H9 (cell line): ENCODE measurements around the gene CHRNA4. TPM values are rescaled to one million over a fixed set of nuclear protein-coding genes. Genes with fewer than 3 reads are reported as not detected.

ENCODE experiments used
- DNase-seq: peaks from one replicate; pipeline ENCODE4 v3.0.0-alpha.2; 2017
- H2AFZ ChIP-seq: one replicate; pipeline ENCODE4 v1.6.1; 2013; ENCODE audit warnings: mild to moderate bottlenecking, low read length, control low read depth, moderate library complexity
- H2AK5ac ChIP-seq: 2 replicates; pipeline ENCODE4 v1.6.1; 2013; ENCODE audit warnings: low read length, control low read depth, mixed read lengths; ENCODE audit not compliant: insufficient read length
- H2BK120ac ChIP-seq: one replicate; pipeline ENCODE4 v1.6.1; 2013; ENCODE audit warnings: low read depth, mild to moderate bottlenecking, low read length, control low read depth, inconsistent platforms; ENCODE audit not compliant: poor library complexity, severe bottlenecking
- H2BK12ac ChIP-seq: 2 replicates; pipeline ENCODE4 v1.6.1; 2013; ENCODE audit warnings: low read length, control low read depth, mixed read lengths, low read depth; ENCODE audit not compliant: insufficient read length
- H2BK15ac ChIP-seq: 2 replicates; pipeline ENCODE4 v1.6.1; 2013; ENCODE audit warnings: low read depth, low read length, control low read depth
- H2BK20ac ChIP-seq: one replicate; pipeline ENCODE4 v1.6.1; 2013; ENCODE audit warnings: low read depth, mild to moderate bottlenecking, low read length, control low read depth, inconsistent platforms; ENCODE audit not compliant: poor library complexity, severe bottlenecking
- H2BK5ac ChIP-seq: 2 replicates; pipeline ENCODE4 v1.6.1; 2013; ENCODE audit warnings: low read length, control low read depth, mixed read lengths; ENCODE audit not compliant: insufficient read length
- H3K14ac ChIP-seq: 2 replicates; pipeline ENCODE4 v1.6.1; 2013; ENCODE audit warnings: low read length, control low read depth; ENCODE audit not compliant: insufficient read depth
- H3K18ac ChIP-seq: 2 replicates; pipeline ENCODE4 v1.6.1; 2013; ENCODE audit warnings: low read depth, mild to moderate bottlenecking, mixed read lengths, low read length, control low read depth; ENCODE audit not compliant: insufficient read length
- H3K23ac ChIP-seq: 2 replicates; pipeline ENCODE4 v1.6.1; 2013; ENCODE audit warnings: low read length, control low read depth, mixed read lengths, low read depth; ENCODE audit not compliant: insufficient read length
- H3K23me2 ChIP-seq: 2 replicates; pipeline ENCODE4 v1.6.1; 2013; ENCODE audit warnings: low read depth, mild to moderate bottlenecking, mixed read lengths, low read length, control low read depth; ENCODE audit not compliant: insufficient read length, poor library complexity, severe bottlenecking
- H3K27ac ChIP-seq: 2 replicates; pipeline ENCODE4 v1.5.1; 2013; ENCODE audit warnings: low read length, control low read depth, mixed read lengths, low read depth; ENCODE audit not compliant: insufficient read length
- H3K27me3 ChIP-seq: 2 replicates; pipeline ENCODE4 v1.6.1; 2013; ENCODE audit warnings: low read length, control low read depth, inconsistent platforms; ENCODE audit not compliant: insufficient read depth
- H3K4ac ChIP-seq: 2 replicates; pipeline ENCODE4 v1.6.1; 2013; ENCODE audit warnings: low read depth, mild to moderate bottlenecking, control low read depth, inconsistent platforms, low read length, moderate library complexity
- H3K4me1 ChIP-seq: 2 replicates; pipeline ENCODE4 v1.6.1; 2013; ENCODE audit warnings: low read length, control low read depth, inconsistent platforms; ENCODE audit not compliant: insufficient read depth
- H3K4me2 ChIP-seq: 2 replicates; pipeline ENCODE4 v1.6.1; 2013; ENCODE audit warnings: low read length, control low read depth, mixed read lengths; ENCODE audit not compliant: insufficient read length, insufficient read depth
- H3K56ac ChIP-seq: 2 replicates; pipeline ENCODE4 v1.6.1; 2013; ENCODE audit warnings: low read depth, mild to moderate bottlenecking, mixed read lengths, low read length, control low read depth; ENCODE audit not compliant: insufficient read length
- H3K79me1 ChIP-seq: 2 replicates; pipeline ENCODE4 v1.6.1; 2013; ENCODE audit warnings: low read depth, mild to moderate bottlenecking, moderate library complexity, low read length, control low read depth, inconsistent platforms; ENCODE audit not compliant: insufficient read depth, poor library complexity, severe bottlenecking
- H3K79me2 ChIP-seq: 2 replicates; pipeline ENCODE4 v1.6.1; 2013; ENCODE audit warnings: low read length, control low read depth, inconsistent platforms; ENCODE audit not compliant: insufficient read depth
- H3K9ac ChIP-seq: 2 replicates; pipeline ENCODE4 v1.6.1; 2013; ENCODE audit warnings: low read length, control low read depth, mixed read lengths; ENCODE audit not compliant: insufficient read length; ENCODE audit errors: extremely low read depth
- H3K9me3 ChIP-seq: one replicate; pipeline ENCODE4 v1.6.1; 2013; ENCODE audit warnings: low read depth, low read length, inconsistent platforms; ENCODE audit not compliant: control insufficient read depth
- H3T11ph ChIP-seq: one replicate; pipeline ENCODE4 v1.6.1; 2013; ENCODE audit warnings: mild to moderate bottlenecking, low read length, control low read depth, inconsistent platforms
- H4K20me1 ChIP-seq: one replicate; pipeline ENCODE4 v1.6.1; 2013; ENCODE audit not compliant: control insufficient read depth, insufficient read length, insufficient read depth
- H4K5ac ChIP-seq: 2 replicates; pipeline ENCODE4 v1.6.1; 2013; ENCODE audit warnings: low read depth, mild to moderate bottlenecking, mixed read lengths, low read length, control low read depth; ENCODE audit not compliant: insufficient read length
- H4K8ac ChIP-seq: replicated peaks from 2 replicates; pipeline ENCODE4 v1.6.1; 2013; ENCODE audit warnings: low read length, control low read depth, mixed read lengths, low read depth; ENCODE audit not compliant: insufficient read length
- H4K91ac ChIP-seq: 2 replicates; pipeline ENCODE4 v1.6.1; 2013; ENCODE audit warnings: low read depth, mild to moderate bottlenecking, moderate library complexity, mixed read lengths, low read length, control low read depth; ENCODE audit not compliant: insufficient read length
- H3K27ac Mint-ChIP-seq, 3 experiments: 2 replicates in 2 of 3; 3 replicates in 1 of 3; pipeline ENCODE4 v1.8.0; 2020 to 2021; ENCODE audit warnings: mixed read lengths in 3 of 3, mild to moderate bottlenecking in 1 of 3, moderate library complexity in 1 of 3
- H3K27me3 Mint-ChIP-seq: 2 replicates; pipeline ENCODE4 v1.8.0; 2021; ENCODE audit warnings: low read depth, mild to moderate bottlenecking, moderate library complexity, mixed read lengths
- H3K36me3 Mint-ChIP-seq, 3 experiments: 2 replicates in 2 of 3; 3 replicates in 1 of 3; pipeline ENCODE4 v1.8.0; 2020 to 2021; ENCODE audit warnings: low read depth in 3 of 3, mixed read lengths in 3 of 3; ENCODE audit not compliant: insufficient read depth in 1 of 3
- H3K4me1 Mint-ChIP-seq, 2 experiments: 2 replicates each; pipeline ENCODE4 v1.8.0; 2020; ENCODE audit warnings: mixed read lengths in 2 of 2
- H3K4me3 Mint-ChIP-seq, 2 experiments: 2 replicates in 1 of 2; 3 replicates in 1 of 2; pipeline ENCODE4 v1.8.0; 2020 to 2021; ENCODE audit warnings: mild to moderate bottlenecking in 2 of 2, mixed read lengths in 2 of 2, moderate library complexity in 1 of 2
- H3K9me3 Mint-ChIP-seq, 2 experiments: 2 replicates in 1 of 2; 3 replicates in 1 of 2; pipeline ENCODE4 v1.8.0; 2020; ENCODE audit warnings: mild to moderate bottlenecking in 2 of 2, mixed read lengths in 2 of 2, moderate library complexity in 1 of 2
- WGBS: extraction: QIAGEN DNeasy Blood & Tissue Kit; methylation state at CpG from one replicate; pipeline ENCODE4 v1.1.7; 2013; ENCODE audit warnings: missing lambda C conversion rate, low lambda C conversion rate, mixed read lengths; ENCODE audit not compliant: insufficient read length; ENCODE audit errors: extremely low coverage; 5-methylcytosine and 5-hydroxymethylcytosine counted together
- total RNA-seq: library from RNA; stranded (reverse); gene quantifications from 2 replicates; pipeline ENCODE4 v1.2.1, GENCODE V29; 2021
- TF ChIP-seq, protein P1 (sequence below): fragments of 200-600 bp; sonication (generic); conservative IDR thresholded peaks from 3 replicates; pipeline ENCODE4 v1.8.0; 2021; ENCODE audit warnings: antibody characterized with exemption, mild to moderate bottlenecking

CHRNA4 gene
- total RNA-seq, 1 experiment from 2014 or later: 2.5 TPM

DNA sequence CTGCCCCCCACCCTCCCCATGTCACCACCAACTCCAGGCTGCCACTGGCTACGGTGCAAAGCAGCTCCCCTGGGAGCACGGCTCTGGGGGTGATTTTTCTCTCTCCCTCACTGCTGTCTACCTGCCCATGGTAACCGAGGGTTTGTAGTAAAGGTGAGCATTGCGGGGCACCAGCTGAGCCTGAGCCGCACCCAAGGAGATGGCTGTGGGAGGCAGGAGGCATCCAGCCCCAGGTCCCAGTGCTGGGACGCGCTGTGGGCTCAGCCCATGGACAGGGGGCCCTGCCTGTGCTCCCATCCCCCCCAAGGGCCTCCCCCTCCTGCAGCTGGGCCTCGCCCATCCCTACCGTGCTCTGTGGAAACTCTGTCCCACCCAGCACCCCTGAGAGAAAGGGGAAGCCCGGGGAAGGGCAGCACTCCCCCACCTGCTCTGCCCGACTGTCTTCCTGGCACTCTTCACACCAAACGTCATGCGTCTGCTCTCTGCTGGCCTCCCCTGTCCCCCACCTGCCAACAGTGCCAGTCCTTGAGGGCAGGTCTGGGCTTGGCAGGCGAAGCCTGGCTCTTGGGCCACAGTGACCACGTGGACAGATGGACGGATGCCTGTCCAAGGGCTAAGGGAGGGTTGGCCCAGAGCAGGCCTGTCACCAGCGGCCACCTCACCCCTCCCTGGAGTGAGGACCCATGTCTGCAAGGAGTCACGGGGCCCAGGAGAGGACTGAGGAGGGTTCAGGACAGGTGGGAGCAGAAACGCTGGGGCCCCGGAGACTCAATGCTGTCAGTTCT, 3.8 kb upstream of the CHRNA4 start:
- Histone ChIP-seq H3K4me1 (no peaks in the 10 kb centered on the region; the same call in 1 of the 2 replicates), H3T11ph (no peak overlapping the region), H4K8ac (no peak overlapping the region), H3K9me3 (no peaks in the 10 kb centered on the region), H3K79me2 (no peaks in the 10 kb centered on the region), H3K4ac (no peak overlapping the region), H3K27ac (no peak overlapping the region), H3K23me2 (peaks cover 6% of the 10 kb centered on the region), H2AFZ (no peak overlapping the region), H2BK12ac (no peak overlapping the region), H2BK5ac (no peak overlapping the region), H4K20me1 (peaks cover 2% of the 10 kb centered on the region), H3K79me1 (no peaks in the 10 kb centered on the region), H3K56ac (no peak overlapping the region), H4K91ac (no peak overlapping the region), H2BK20ac (no peak overlapping the region), H2AK5ac (no peak overlapping the region), H3K27me3 (no peaks in the 10 kb centered on the region; the same call in 1 of the 2 replicates), H2BK15ac (no peak overlapping the region), H3K18ac (no peak overlapping the region), H2BK120ac (no peak overlapping the region), H4K5ac (no peak overlapping the region), H3K23ac (no peak overlapping the region), H3K9ac (no peak overlapping the region), H3K14ac (no peak overlapping the region; the same call in 1 of the 2 replicates), H3K4me2 (no peak overlapping the region)
- peaks cover 26% of the 10 kb centered on the region for H3K27me3 Mint-ChIP-seq
- no peaks in the 10 kb centered on the region; a peak in 1 of 5 replicates for H3K9me3 Mint-ChIP-seq
- H3K36me3 Mint-ChIP-seq: no peaks in the 10 kb centered on the region
- WGBS: no CpG with 5 or more reads among the region's 20 CpGs
- TF ChIP-seq, protein P1, sequence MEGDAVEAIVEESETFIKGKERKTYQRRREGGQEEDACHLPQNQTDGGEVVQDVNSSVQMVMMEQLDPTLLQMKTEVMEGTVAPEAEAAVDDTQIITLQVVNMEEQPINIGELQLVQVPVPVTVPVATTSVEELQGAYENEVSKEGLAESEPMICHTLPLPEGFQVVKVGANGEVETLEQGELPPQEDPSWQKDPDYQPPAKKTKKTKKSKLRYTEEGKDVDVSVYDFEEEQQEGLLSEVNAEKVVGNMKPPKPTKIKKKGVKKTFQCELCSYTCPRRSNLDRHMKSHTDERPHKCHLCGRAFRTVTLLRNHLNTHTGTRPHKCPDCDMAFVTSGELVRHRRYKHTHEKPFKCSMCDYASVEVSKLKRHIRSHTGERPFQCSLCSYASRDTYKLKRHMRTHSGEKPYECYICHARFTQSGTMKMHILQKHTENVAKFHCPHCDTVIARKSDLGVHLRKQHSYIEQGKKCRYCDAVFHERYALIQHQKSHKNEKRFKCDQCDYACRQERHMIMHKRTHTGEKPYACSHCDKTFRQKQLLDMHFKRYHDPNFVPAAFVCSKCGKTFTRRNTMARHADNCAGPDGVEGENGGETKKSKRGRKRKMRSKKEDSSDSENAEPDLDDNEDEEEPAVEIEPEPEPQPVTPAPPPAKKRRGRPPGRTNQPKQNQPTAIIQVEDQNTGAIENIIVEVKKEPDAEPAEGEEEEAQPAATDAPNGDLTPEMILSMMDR: no peak
- H3K27ac Mint-ChIP-seq: no peak overlapping the region; a peak in 1 of 7 replicates
- H3K4me3 Mint-ChIP-seq: no peak overlapping the region
- DNase-seq: no peak
- peaks cover 13 to 27% of the 10 kb centered on the region in 2 experiments for H3K4me1 Mint-ChIP-seq
